A673 (cell line): ENCODE measurements around the gene GAL3ST2. TPM values are rescaled to one million over a fixed set of nuclear protein-coding genes. Genes with fewer than 3 reads are reported as not detected.

Experiments
- BruUV-seq: library from RNA; stranded (reverse); fragments of 400-500 nt; replicated peaks from 2 replicates; lab custom pipeline; 2021; lab: Mats Ljungman, UMichigan
- CTCF ChIA-PET: fragments of 300-600 bp; sonication (Branson Sonifier 250); formaldehyde crosslinking; loops from one replicate; lab custom pipeline; 2022; ENCODE audit warnings: antibody characterized with exemption; lab: Charles Lee
- POLR2A ChIA-PET: fragments of 300-600 bp; sonication (Branson Sonifier 250); formaldehyde crosslinking; loops from one replicate; lab custom pipeline; 2022; ENCODE audit warnings: antibody characterized with exemption; ENCODE audit not compliant: low non-redundant PET; lab: Charles Lee
- DNase-seq: peaks from one replicate; pipeline ENCODE4 v3.0.0-alpha.2; 2015; ENCODE audit warnings: low spot score
- H3K27ac ChIP-seq: fragments of 200-600 bp; sonication (generic); 2 replicates; pipeline ENCODE4 v1.5.1; 2016; ENCODE audit warnings: mixed run types, low read depth, mild to moderate bottlenecking, mixed read lengths, antibody characterized with exemption, low read length; ENCODE audit not compliant: poor library complexity, severe bottlenecking
- H3K27me3 ChIP-seq: fragments of 200-600 bp; sonication (generic); replicated peaks from 2 replicates; pipeline ENCODE4 v1.6.1; 2017; ENCODE audit warnings: mixed run types, low read depth, mild to moderate bottlenecking, mixed read lengths, antibody characterized with exemption, low read length; ENCODE audit not compliant: insufficient read depth, poor library complexity
- H3K36me3 ChIP-seq: fragments of 200-600 bp; sonication (generic); 2 replicates; pipeline ENCODE4 v1.6.1; 2016; ENCODE audit warnings: mixed run types, mild to moderate bottlenecking, mixed read lengths, antibody characterized with exemption, low read length; ENCODE audit not compliant: insufficient read depth, poor library complexity, severe bottlenecking
- H3K4me1 ChIP-seq: fragments of 200-600 bp; sonication (generic); 2 replicates; pipeline ENCODE4 v1.6.1; 2017; ENCODE audit warnings: mixed run types, mild to moderate bottlenecking, mixed read lengths, antibody characterized with exemption, low read length; ENCODE audit not compliant: insufficient read depth, poor library complexity, severe bottlenecking
- H3K4me3 ChIP-seq: fragments of 200-600 bp; sonication (generic); 2 replicates; pipeline ENCODE4 v1.5.1; 2016; ENCODE audit warnings: low read depth, mixed run types, mild to moderate bottlenecking, mixed read lengths, low read length; ENCODE audit not compliant: poor library complexity, severe bottlenecking
- H3K9me3 ChIP-seq: fragments of 200-600 bp; sonication (generic); 2 replicates; pipeline ENCODE4 v1.6.1; 2016; ENCODE audit warnings: mixed run types, low read depth, mild to moderate bottlenecking, mixed read lengths, antibody characterized with exemption, low read length; ENCODE audit not compliant: poor library complexity, severe bottlenecking
- CTCF ChIP-seq: fragments of 300-800, 200-600 bp; sonication (generic); conservative IDR thresholded peaks from 2 replicates; pipeline ENCODE4 v1.5.1; 2017; ENCODE audit warnings: low read depth, mild to moderate bottlenecking, antibody characterized with exemption, low read length, moderate library complexity, mixed read lengths
- EZH2 ChIP-seq: fragments of 200-600 bp; sonication (generic); IDR thresholded peaks from 2 replicates; pipeline ENCODE4 v1.6.1; 2017; ENCODE audit warnings: borderline replicate concordance, low read depth, mild to moderate bottlenecking, mixed read lengths, antibody characterized with exemption, low read length; ENCODE audit not compliant: poor library complexity, severe bottlenecking
- intact Hi-C: fragments of 100-400 bp; cut with micrococcal nuclease; formaldehyde crosslinking; loops from one replicate; pipeline ENCODE4 v1.10.0; 2022; ENCODE audit not compliant: unreplicated experiment
- total RNA-seq: library from RNA; stranded (reverse); gene quantifications from 2 replicates; pipeline ENCODE4 v1.2.3, GENCODE V29; 2021

Gene GAL3ST2
- total RNA-seq, 1 experiment from 2014 or later = 5.0 TPM

GRCh38 chr2:241796209-241796608, 19.6 kb downstream of the GAL3ST2 start:
- no TSS peak for BruUV-seq
- Histone ChIP-seq H3K9me3 (no peaks in the 10 kb centered on the region), H3K27me3 (no peaks in the 10 kb centered on the region), H3K4me3 (no peak overlapping the region), H3K36me3 (no peaks in the 10 kb centered on the region), H3K27ac (no peak overlapping the region), H3K4me1 (no peaks in the 10 kb centered on the region)
- intact Hi-C loops = no loop called here
- TF ChIP-seq EZH2 = no peak
- TF ChIP-seq CTCF = no peak
- POLR2A ChIA-PET = no interaction called here
- CTCF ChIA-PET = no interaction called here
- DNase-seq = no peak

GRCh38 chr2:241796610-241797138, 20.1 kb downstream of the GAL3ST2 start:
- ChIA-PET CTCF (no interaction called here), POLR2A (no interaction called here)
- Histone ChIP-seq H3K9me3 (no peaks in the 10 kb centered on the region), H3K4me1 (no peaks in the 10 kb centered on the region), H3K27ac (no peak overlapping the region), H3K4me3 (no peak overlapping the region), H3K36me3 (no peaks in the 10 kb centered on the region), H3K27me3 (no peaks in the 10 kb centered on the region)
- TF ChIP-seq EZH2 (no peak), CTCF (no peak)
- no peak for DNase-seq
- intact Hi-C loops = no loop called here
- BruUV-seq = no TSS peak

- H3K36me3 ChIP-seq = no peaks in the 10 kb centered on the region
- no peak overlapping the region for H3K4me3 ChIP-seq
- BruUV-seq = no TSS peak
- no peaks in the 10 kb centered on the region for H3K27me3 ChIP-seq
- ChIA-PET CTCF (no interaction called here), POLR2A (no interaction called here)
- intact Hi-C loops = no loop called here
- no peak overlapping the region for H3K27ac ChIP-seq
- TF ChIP-seq EZH2 (no peak), CTCF (no peak)
- H3K4me1 ChIP-seq = peaks cover 4% of the 10 kb centered on the region
- no peaks in the 10 kb centered on the region for H3K9me3 ChIP-seq
- DNase-seq = no peak
Measured at GRCh38 chr2:241797441-241798080, 20.9 kb downstream of the GAL3ST2 start.
